SH-SY5Y (cell line): ENCODE data around the gene SPPL3.

Experiments used
- GATA2 ChIP-seq: IDR thresholded peaks from 2 replicates; pipeline ENCODE4 v1.6.1; 2011; ENCODE audit warnings: mild to moderate bottlenecking, low read depth, low read length
- GATA3 ChIP-seq: IDR thresholded peaks from 2 replicates; pipeline ENCODE4 v1.6.1; 2011; ENCODE audit warnings: low read depth, mild to moderate bottlenecking, low read length, moderate library complexity

GRCh38 chr12:120873226-120873625, 30.9 kb downstream of the SPPL3 start:
- TF ChIP-seq GATA2: no peak
- no peak for TF ChIP-seq GATA3
